Adrenal gland (tissue), 5 donors: ENCODE results near the gene GCGR.

Experiments used
- CTCF ChIP-seq, 6 experiments: fragments of 450-650 bp in 4 of 6; fragments of 200-600 bp in 2 of 6; sonication (generic) in 1 of 6; IDR thresholded peaks; 1 replicate in 5 of 6; 2 replicates in 1 of 6; pipeline versions ENCODE4 v1.5.1 to v1.8.0; 2016 to 2021; ENCODE audit warnings: antibody characterized with exemption in 6 of 6, mild to moderate bottlenecking in 2 of 6, moderate library complexity in 1 of 6
- POLR2A ChIP-seq, 2 donors: fragments of 450-650 bp; IDR thresholded peaks; one replicate each; pipeline ENCODE4 v1.6.1; 2017; ENCODE audit warnings: antibody characterized with exemption in 2 of 2, mild to moderate bottlenecking in 2 of 2, moderate library complexity in 1 of 2
- donor health status: DM: no; HTN: no; CAD: no.

GRCh38 chr17:81802856-81803643 is 900 bp upstream of the GCGR start:
- TF ChIP-seq CTCF (IDR thresholded peaks at IDR 0.05) = no peak
- no peak for TF ChIP-seq POLR2A (IDR thresholded peaks at IDR 0.05)
